Peyer's patch (tissue), 4 donors: Measurements from ENCODE around the gene NAV3. TPM values are rescaled to one million over a fixed set of nuclear protein-coding genes. Genes with fewer than 3 reads are reported as not detected.

Experiments
- DNase-seq, 3 donors: peaks; one replicate each; pipeline ENCODE4 v3.0.0-alpha.2; 2017 to 2019
- H3K27ac ChIP-seq, 4 donors: fragments of 200-600 bp; sonication (generic); one replicate each; pipeline ENCODE4 v1.5.1; 2016 to 2019
- H3K27me3 ChIP-seq, 2 donors: fragments of 200-600 bp; sonication (generic); one replicate each; pipeline ENCODE4 v1.5.1; 2019
- H3K36me3 ChIP-seq, 3 donors: fragments of 200-600 bp; sonication (generic); one replicate each; pipeline ENCODE4 v1.5.1; 2016 to 2019
- H3K4me1 ChIP-seq, 4 donors: fragments of 200-600 bp; sonication (generic); one replicate each; pipeline ENCODE4 v1.5.1; 2016 to 2019
- H3K4me3 ChIP-seq, 4 donors: fragments of 200-600 bp; sonication (generic); 1 replicate in 3 of 4; 2 replicates in 1 of 4; pipeline ENCODE4 v1.5.1; 2016 to 2019; ENCODE audit warnings: mild to moderate bottlenecking in 1 of 4
- H3K9me3 ChIP-seq, 4 donors: fragments of 200-600 bp; sonication (generic); one replicate each; pipeline ENCODE4 v1.5.1; 2016 to 2019; ENCODE audit warnings: mild to moderate bottlenecking in 1 of 4
- POLR2A ChIP-seq, 2 donors: fragments of 450-650 bp; IDR thresholded peaks; one replicate each; pipeline ENCODE4 v1.5.1; 2017; ENCODE audit warnings: antibody characterized with exemption in 2 of 2, mild to moderate bottlenecking in 2 of 2, moderate library complexity in 2 of 2
- total RNA-seq, 4 donors: library from RNA; depleted of rRNA; stranded (reverse); fragments of >200 nt; gene quantifications; one replicate each; pipeline ENCODE4 v1.1.0, GENCODE V29; 2016
- TF ChIP-seq, protein P1 (sequence below), 6 experiments: fragments of 450-650 bp in 4 of 6; fragments of 200-600 bp in 2 of 6; sonication (generic) in 1 of 6; IDR thresholded peaks; one replicate each; pipeline ENCODE4 v1.5.1; 2017 to 2019; ENCODE audit warnings: antibody characterized with exemption in 6 of 6, mild to moderate bottlenecking in 3 of 6, moderate library complexity in 1 of 6

The NAV3 gene
- total RNA-seq, 4 donors from 2014 or later: 1.9 to 4.1 (median 2.8) TPM

GRCh38 chr12:78081590-78082314 is 251.1 kb downstream of the NAV3 start:
- TF ChIP-seq, protein P1, sequence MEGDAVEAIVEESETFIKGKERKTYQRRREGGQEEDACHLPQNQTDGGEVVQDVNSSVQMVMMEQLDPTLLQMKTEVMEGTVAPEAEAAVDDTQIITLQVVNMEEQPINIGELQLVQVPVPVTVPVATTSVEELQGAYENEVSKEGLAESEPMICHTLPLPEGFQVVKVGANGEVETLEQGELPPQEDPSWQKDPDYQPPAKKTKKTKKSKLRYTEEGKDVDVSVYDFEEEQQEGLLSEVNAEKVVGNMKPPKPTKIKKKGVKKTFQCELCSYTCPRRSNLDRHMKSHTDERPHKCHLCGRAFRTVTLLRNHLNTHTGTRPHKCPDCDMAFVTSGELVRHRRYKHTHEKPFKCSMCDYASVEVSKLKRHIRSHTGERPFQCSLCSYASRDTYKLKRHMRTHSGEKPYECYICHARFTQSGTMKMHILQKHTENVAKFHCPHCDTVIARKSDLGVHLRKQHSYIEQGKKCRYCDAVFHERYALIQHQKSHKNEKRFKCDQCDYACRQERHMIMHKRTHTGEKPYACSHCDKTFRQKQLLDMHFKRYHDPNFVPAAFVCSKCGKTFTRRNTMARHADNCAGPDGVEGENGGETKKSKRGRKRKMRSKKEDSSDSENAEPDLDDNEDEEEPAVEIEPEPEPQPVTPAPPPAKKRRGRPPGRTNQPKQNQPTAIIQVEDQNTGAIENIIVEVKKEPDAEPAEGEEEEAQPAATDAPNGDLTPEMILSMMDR (IDR thresholded peaks at IDR 0.05): no peak
- TF ChIP-seq POLR2A (IDR thresholded peaks at IDR 0.05): no peak
- no peaks in the 10 kb centered on the region for H3K27me3 ChIP-seq
- H3K4me1 ChIP-seq: no peaks in the 10 kb centered on the region
- H3K4me3 ChIP-seq: no peak overlapping the region
- DNase-seq: no peak
- no peak overlapping the region for H3K27ac ChIP-seq
- H3K9me3 ChIP-seq: no peaks in the 10 kb centered on the region
- H3K36me3 ChIP-seq: no peaks in the 10 kb centered on the region

DNA sequence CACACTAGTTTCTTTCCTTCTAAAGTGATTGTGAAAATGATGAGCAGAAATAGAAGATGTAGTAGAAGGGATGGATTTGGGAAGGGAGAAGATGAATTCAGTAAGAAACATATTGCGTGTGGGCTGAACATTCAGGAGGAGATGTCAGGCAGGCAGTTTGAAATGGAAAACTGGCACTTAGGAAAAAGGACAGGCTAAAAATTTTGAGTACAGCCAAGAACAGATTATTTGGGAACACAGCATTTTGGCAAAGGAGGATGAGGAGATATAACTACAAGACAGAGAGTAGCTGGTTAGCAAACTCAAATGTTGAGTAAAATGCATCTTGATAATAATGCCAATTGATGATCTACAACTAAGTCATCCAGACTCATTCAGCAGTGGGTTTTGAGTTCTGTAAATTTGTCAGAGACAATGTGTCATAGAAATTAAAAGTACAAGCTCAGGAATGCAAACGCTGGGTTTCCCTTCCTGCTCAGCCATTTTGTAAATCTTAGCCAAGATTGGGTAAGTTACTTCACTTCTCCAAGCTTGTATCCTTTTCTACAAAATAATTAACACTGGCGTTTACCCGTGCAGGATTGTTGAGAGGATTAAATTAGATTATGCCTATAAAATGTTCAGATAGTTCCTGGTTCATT is 255.0 kb downstream of the NAV3 start:
- Histone ChIP-seq H3K36me3 (no peaks in the 10 kb centered on the region), H3K9me3 (no peaks in the 10 kb centered on the region), H3K4me1 (no peaks in the 10 kb centered on the region), H3K27ac (no peak overlapping the region), H3K4me3 (no peak overlapping the region), H3K27me3 (no peaks in the 10 kb centered on the region)
- no peak for TF ChIP-seq POLR2A (IDR thresholded peaks at IDR 0.05)
- TF ChIP-seq, protein P1 (IDR thresholded peaks at IDR 0.05): no peak
- no peak for DNase-seq

- DNase-seq: no peak
- Histone ChIP-seq H3K4me1 (no peaks in the 10 kb centered on the region), H3K27me3 (no peaks in the 10 kb centered on the region), H3K4me3 (no peak overlapping the region), H3K36me3 (no peaks in the 10 kb centered on the region), H3K9me3 (no peaks in the 10 kb centered on the region), H3K27ac (no peak overlapping the region)
- TF ChIP-seq, protein P1 (IDR thresholded peaks at IDR 0.05): no peak
- no peak for TF ChIP-seq POLR2A (IDR thresholded peaks at IDR 0.05)
These were observed 256.1 kb downstream of the NAV3 start for GRCh38 chr12:78086553-78087362.

DNA sequence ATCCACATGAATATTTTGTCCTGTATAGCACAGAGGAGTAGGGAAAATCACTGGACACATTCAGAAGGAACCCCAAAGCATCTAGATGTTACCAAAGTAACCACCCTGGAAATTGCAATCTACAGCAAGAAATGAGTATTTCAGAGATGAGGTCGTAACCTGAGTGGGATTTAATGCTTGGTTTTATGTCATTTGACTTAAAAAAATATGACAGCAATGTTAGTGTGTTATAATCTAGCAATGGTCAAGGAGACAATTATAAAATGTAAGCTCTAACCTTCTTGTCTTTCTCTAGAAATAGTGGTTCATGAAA is 256.6 kb downstream of the NAV3 start:
- TF ChIP-seq, protein P1 (IDR thresholded peaks at IDR 0.05): no peak
- no peak for TF ChIP-seq POLR2A (IDR thresholded peaks at IDR 0.05)
- Histone ChIP-seq H3K9me3 (no peaks in the 10 kb centered on the region), H3K4me1 (no peaks in the 10 kb centered on the region), H3K27me3 (no peaks in the 10 kb centered on the region), H3K4me3 (no peak overlapping the region), H3K36me3 (no peaks in the 10 kb centered on the region), H3K27ac (no peak overlapping the region)
- DNase-seq: no peak

- no peaks in the 10 kb centered on the region for H3K27me3 ChIP-seq
- no peak for DNase-seq
- no peak overlapping the region for H3K27ac ChIP-seq
- no peaks in the 10 kb centered on the region for H3K36me3 ChIP-seq
- H3K4me1 ChIP-seq: no peaks in the 10 kb centered on the region
- no peak for TF ChIP-seq POLR2A (IDR thresholded peaks at IDR 0.05)
- TF ChIP-seq, protein P1 (IDR thresholded peaks at IDR 0.05): no peak
- no peak overlapping the region for H3K4me3 ChIP-seq
- H3K9me3 ChIP-seq: no peaks in the 10 kb centered on the region
These were observed 257.7 kb downstream of the NAV3 start for GRCh38 chr12:78088391-78088832.
